Erythroblast (primary cell): Measurements from ENCODE around the gene TRPM4.
A peak's percentile ranks its signal among the peaks of the same experiment; 100 is the strongest.
"Not testable (repeated sequence)": the region's sequence is repeated elsewhere in the genome, so short reads cannot be mapped to it uniquely, and the experiment has no call there.

ENCODE experiments used
- DNase-seq, 2 experiments: peaks; one replicate each; lab custom pipeline; 2025; lab: John Stamatoyannopoulos, UW
- GATA1 ChIP-seq: IDR thresholded peaks from 2 replicates; pipeline ENCODE4 v1.6.1; 2011; ENCODE audit warnings: low read depth, mild to moderate bottlenecking, control low read depth, low read length, moderate library complexity
- POLR2A ChIP-seq: IDR thresholded peaks from 2 replicates; pipeline ENCODE4 v1.6.1; 2011; ENCODE audit warnings: mild to moderate bottlenecking, low read length

TRPM4 gene

DNA sequence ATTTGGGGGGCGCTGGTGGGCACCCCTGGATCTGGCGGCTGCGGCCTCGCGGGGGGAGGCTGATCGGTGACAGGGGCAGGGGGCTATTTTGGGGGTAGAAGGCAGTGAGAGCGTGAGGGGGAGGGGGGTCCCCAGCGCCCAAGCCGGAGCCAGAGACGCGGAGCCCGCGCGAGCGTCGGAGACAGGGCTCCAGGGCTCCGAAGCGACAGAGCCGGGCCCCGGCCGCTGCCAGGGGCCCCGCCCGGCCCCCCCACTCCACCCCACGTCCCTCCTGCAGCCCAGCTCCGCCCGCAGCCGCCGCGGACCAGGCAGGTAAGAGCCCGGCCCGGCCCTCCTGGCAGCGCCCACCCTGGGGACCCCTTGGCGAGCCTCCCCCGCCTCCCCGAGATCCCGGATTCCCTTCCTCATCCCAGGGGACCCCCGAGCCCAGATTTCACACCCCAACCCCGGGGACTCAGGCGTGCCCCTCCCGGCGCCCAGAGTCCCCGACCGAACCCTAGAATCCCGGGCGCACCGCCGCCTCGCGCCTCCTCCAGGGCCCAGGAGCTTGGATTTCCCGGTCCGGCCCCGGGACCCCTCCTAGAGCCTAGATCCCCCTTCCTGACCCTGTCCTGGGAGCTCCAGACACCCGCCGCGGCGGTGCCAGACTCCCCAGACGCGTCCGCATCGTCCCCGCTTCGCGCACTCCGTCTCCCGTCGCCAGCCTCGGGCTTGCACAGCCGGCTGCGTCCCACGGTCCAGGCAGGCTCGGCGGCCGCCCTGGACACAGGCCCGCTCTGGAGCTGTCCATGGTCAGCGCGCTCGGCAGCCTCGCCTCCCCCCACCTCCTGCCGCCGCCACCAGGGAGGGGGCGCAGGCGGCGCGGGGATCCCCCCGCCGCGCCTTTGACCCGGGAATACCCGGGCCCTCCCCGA, 37.9 kb upstream of the TRPM4 start, which contains the start of gene PPFIA3:
TSS of gene PPFIA3 (plus strand) at position 134 of the 914 bp plus-strand sequence. CDS start 8,330 bp downstream, outside the sequence.
- TF ChIP-seq GATA1 (no peak), POLR2A (no peak)
- DNase-seq, result peak in 1 of 2 experiments; percentile 49

DNA sequence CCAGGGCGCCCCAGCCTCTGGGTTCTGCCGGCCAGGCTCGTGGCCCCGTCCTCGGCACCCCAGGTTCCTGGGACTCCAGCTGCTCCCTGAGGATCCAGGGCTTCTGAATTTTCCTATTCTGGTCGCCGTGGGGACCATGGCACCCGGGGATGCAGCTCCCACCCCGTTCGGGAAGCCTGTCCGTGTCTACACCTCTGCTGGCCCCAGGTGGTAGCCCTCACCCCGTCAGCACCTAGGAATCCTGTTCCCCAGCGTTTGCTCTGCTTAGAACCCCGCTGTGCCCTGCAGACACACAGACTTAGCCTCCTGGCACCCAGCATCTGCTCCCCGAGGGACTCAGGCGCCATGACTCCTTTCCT, 37.3 kb upstream of the TRPM4 start:
- DNase-seq, result no peak
- TF ChIP-seq GATA1, result no peak
- no peak for TF ChIP-seq POLR2A

DNA sequence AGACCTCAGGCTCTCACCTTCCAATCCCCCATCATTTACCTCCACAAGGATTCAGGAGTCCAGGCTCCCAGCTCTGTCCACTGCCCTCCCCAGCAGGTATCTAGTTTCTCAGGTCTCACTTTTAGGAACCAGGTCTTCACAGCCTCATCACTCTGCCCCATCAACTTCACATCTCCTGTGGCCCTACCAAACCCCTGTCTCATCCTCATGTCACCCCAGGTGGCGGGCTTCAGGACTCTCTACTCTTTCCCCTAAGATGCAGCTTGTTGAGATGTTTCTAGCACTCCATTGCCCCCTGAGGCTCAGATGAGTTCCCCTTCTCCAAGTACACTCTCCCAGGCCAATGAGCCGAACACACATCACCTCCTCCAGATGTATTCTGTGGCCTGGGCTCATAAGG, 36.7 kb upstream of the TRPM4 start:
- TF ChIP-seq GATA1 (no peak), POLR2A (no peak)
- no peak for DNase-seq

DNA sequence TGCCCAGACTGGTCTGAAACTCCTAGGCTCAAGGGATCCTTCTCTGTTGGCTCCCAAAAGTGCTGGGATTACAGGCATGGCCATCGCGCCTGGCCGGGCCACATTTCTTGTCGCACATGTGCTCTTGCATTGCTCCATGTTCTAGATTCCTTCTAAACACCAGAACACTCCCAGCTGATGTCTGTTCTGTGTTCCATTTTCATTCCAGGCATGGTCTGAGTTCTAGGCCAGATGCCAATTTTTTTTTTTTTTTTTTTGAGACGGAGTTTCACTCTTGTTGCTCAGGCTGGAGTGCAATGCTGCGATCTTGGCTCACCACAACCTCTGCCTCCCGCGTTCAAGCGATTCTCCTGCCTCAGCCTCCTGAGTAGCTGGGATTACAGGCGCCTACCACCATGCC, 35.8 kb upstream of the TRPM4 start:
- not testable (repeated sequence) for DNase-seq

DNA sequence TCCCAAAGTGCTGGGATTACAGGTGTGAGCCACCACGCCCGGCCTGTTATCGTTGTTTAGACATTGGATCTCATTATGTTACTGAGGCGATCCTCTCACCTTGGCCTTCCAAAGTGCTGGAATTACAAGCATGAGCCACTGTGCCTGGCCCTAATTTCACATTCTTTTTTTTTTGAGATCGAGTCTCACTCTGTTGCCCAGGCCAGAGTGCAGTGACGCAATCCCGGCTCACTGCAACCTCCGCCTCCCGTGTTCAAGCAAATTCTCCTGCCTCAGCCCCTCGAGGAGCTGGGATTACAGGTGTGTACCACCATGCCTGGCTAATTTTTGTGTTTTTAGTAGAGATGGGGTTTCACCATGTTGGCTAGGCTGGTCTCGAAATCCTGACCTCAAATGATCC, 34.3 kb upstream of the TRPM4 start:
- DNase-seq, result not testable (repeated sequence)

DNA sequence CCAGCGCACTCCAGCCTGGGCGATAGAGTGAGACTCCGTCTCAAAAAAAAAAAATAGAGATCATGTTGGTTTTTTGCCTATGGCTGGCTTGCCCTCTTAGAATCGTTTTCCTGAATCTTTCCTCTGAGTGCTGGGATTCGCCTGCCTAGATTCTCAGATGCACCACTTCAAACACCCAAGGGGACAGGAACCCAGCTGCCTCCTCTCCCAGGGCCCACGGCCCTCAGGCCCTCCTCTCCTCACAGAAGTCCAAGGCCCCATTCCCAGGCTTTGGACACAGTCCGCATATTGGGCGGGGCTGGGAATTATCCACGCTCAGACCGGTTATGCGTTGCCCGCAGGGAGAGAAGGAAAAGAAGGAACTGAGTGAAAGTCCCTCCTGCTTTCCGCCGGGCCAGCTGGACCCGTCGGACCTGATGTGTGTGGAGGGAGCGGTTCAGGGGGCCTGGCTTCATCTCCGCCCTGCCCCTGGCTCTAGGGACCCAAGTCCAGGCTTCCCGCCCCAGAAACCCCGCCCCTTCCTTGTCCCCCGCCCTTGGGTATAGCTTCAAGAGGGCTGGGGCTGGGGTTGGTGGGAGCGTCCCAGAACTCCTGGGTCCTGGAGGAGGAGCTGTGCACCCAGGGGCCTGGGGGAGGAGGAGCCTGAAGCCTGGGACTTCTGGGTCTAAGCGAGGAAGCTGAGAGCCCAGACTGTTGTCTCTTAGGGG, 32.4 kb upstream of the TRPM4 start:
- TF ChIP-seq GATA1 (no peak), POLR2A (no peak)
- DNase-seq, result no peak

DNA sequence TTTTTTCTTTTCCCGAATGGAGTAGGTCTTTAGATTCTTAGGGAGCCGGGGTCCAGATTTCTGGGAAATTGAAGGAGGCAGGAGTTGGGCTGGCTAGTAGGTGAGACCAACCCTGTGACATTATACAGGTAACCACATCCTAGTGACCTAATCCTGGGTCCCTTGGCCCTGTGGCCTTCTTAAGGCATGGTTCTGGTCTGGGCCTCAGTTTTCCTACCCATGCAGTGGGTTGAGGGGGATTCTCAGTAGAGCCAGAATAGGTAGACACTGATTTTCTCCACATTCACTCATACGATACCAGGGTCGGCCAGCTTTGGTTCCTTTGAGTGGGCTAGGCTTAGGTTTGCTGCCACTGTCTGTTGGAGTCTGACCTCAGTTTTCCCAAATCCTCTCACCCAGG, 31.0 kb upstream of the TRPM4 start:
- TF ChIP-seq POLR2A (no peak), GATA1 (no peak)
- DNase-seq, result no peak

DNA sequence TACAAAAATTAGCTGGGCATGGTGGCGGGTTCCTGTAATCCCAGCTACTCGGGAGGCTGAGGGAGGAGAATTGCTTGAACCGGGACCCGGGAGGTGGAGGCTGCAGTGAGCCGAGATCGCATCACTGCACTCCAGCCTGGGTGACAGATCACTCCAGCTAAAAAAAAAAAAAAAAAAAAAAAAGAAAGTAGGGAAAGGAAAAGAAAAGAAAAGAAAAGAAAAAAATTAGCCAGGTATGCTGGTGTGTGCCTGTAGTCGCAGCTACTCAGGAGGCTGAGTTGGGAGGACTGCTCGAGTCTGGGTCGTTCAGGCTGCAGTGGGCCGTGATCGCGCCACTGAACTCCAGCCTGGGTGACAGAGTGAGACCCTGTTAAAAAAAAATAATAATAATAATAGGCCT, 30.4 kb upstream of the TRPM4 start:
- DNase-seq, result not testable (repeated sequence)

DNA sequence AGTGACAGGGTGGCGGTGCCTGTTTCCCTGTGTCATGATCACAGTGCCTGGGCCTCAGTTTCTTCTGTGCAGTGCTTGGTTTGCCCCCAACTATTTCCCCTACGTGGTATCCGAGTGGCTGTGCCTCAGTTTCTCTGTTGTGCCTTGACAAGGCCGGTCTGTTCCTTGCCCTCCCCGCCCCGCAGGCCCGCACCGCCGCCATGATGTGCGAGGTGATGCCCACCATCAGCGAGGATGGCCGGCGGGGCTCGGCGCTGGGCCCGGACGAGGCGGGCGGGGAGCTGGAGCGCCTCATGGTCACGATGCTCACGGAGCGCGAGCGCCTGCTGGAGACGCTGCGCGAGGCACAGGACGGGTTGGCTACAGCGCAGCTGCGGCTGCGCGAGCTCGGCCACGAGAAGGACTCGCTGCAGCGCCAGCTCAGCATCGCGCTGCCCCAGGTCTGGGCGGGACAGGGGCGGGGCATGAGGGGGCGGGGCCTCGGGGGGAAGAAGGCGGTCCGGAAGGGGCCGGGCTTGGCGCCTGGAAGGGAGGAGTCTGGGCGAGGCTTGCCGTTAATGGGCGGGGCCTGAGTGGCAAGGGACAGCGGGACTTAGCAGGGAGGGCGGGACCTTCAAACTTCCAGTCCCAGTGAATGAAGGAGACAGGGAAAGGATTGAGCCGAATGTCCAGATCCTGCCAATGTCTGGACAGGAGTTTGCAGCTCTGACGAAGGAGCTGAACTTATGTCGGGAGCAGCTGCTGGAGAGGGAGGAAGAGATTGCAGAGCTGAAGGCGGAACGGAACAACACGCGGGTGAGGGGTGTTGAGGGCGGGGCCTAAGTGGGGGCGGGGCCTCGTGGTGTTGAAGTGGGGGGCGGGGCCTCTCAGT, 29.7 kb upstream of the TRPM4 start:
- TF ChIP-seq GATA1, result no peak
- TF ChIP-seq POLR2A, result no peak
- peak; percentile 97 to 99 for DNase-seq

DNA sequence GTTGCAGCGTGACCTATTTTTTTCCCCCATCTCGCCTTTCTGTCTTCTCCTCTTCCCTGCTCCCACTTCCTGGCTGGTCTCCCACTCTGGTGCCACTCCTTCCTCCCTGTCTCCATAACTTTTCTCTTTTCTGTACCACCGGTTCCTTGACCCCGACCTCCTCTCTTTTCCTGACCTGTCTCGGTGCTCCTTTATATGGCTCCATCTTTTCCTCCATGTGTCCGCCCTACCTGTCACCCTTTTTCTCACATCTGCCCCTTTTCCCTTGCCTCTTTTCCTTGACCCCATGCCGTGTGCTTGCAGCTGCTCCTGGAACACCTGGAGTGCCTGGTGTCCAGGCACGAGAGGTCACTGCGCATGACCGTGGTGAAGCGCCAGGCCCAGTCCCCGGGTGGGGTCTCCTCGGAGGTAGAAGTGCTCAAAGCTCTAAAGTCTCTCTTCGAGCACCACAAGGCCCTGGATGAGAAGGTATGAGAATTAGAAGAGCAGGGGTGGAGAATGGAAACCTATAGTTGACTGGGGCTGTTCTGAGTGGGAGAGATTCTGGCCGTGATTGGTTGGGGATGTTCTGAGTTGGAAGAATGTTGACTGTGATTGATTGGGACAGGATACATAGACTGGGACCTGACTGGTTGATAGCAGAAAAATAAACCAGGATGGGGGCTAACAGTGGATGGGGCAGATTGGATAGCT, 28.9 kb upstream of the TRPM4 start:
- TF ChIP-seq POLR2A (no peak), GATA1 (no peak)
- DNase-seq, result no peak

DNA sequence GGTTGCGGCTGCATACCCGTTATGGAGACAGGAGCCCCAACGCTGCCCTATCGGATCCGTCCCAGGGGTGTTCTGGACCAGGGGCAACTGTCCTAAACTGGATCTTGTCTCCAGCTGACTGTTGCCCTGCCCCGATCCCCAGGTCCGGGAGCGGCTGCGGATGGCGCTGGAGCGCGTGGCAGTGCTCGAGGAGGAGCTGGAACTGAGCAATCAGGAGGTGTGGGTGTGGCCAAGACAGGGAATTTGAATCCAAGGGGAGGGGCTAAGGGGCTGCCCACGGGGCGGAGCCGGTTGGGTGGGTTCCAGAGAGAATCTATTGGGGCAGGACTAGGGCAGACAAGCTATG, 28.4 kb upstream of the TRPM4 start:
- DNase-seq, result no peak
- TF ChIP-seq GATA1, result no peak
- no peak for TF ChIP-seq POLR2A

DNA sequence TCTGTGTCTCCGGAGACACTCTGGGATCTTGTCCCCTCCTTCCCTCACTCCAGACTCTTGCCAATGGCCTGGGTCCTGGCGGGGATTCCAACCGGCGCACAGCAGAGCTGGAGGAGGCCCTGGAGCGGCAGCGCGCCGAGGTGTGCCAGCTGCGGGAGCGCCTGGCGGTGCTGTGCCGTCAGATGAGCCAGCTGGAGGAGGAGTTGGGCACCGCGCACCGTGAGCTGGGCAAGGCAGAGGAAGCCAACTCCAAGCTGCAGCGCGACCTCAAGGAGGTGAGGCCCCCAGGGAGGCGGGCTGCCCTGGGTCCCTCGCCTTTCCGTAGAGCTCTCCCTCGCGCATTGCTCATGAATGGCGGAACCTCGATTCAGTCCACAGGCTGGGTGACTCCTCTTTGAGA, 27.3 kb upstream of the TRPM4 start:
- TF ChIP-seq POLR2A, result no peak
- no peak for TF ChIP-seq GATA1

DNA sequence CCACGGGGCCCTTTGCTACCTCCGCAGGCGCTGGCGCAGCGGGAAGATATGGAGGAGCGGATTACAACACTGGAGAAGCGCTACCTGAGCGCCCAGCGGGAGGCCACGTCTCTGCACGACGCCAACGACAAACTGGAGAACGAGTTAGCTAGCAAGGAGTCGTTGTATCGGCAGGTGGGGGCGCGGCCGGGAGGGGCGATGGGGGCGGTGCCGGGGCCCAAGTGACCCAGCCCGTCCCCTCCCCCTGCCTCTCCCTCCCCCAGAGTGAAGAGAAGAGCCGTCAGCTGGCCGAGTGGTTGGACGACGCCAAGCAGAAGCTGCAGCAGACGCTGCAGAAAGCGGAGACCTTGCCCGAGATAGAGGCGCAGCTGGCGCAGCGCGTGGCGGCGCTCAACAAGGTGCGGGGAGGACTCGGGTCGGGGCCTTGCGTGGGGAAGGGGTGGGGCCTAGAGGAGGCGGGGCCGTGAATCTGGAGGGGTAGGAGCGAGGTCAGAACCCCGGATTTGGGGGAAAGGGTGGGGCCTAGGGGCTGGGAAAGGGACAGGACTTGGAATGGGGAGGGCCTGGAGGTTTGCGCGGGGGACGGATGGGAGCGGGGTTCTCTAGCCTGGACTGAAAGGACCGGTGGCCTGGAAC, 24.5 kb upstream of the TRPM4 start:
- DNase-seq, result peak in 1 of 2 experiments; percentile 67

More for the DNA sequence above, 27.3 kb upstream of the TRPM4 start:
- DNase-seq, result no peak

More for the DNA sequence above, 24.5 kb upstream of the TRPM4 start:
- TF ChIP-seq GATA1 (no peak), POLR2A (no peak)
